Measurements from ENCODE around the gene EVA1C. TPM values are rescaled to one million over a fixed set of nuclear protein-coding genes. Genes with fewer than 3 reads are reported as not detected.

EVA1C gene
- total and polyA plus RNA-seq, 2 experiments from 2014 or later = 4.6 to 6.9 TPM

- no peaks in the 10 kb centered on the region for H3K27me3 ChIP-seq (ENCODE audit: insufficient read depth)
- ATAC-seq = no peak
- no peaks in the 10 kb centered on the region for H4K20me1 ChIP-seq (replicated peaks; ENCODE audit: insufficient read depth)
- no peak overlapping the region for H3K4me3 ChIP-seq
- peaks cover 5% of the 10 kb centered on the region; the same call in 1 of the 2 replicates for H3F3A ChIP-seq (replicated peaks; ENCODE audit: low read depth)
- no peaks in the 10 kb centered on the region; the same call in 1 of the 2 replicates for H3K9me2 ChIP-seq (ENCODE audit: insufficient read depth)
- Mint-ChIP-seq H3K4me1 (peaks cover 9% of the 10 kb centered on the region), H3K36me3 (ENCODE audit: low read depth) (peaks cover 15% of the 10 kb centered on the region), H3K9me3 (peaks cover 17% of the 10 kb centered on the region), H3K27me3 (ENCODE audit: insufficient read depth, low read depth, poor library complexity) (peaks cover 4% of the 10 kb centered on the region), H3K27ac (no peak overlapping the region), H3K4me3 (no peak overlapping the region)
- H2AFZ ChIP-seq = no peak overlapping the region
- TF ChIP-seq REST (IDR thresholded peaks at IDR 0.05; ENCODE audit: unreplicated experiment) = no peak
- no peaks in the 10 kb centered on the region for H3K79me2 ChIP-seq (replicated peaks; ENCODE audit: insufficient read depth)
- no peak overlapping the region for H3K27ac ChIP-seq (ENCODE audit: low read depth)
- H3K4me2 ChIP-seq = no peak overlapping the region
- peaks cover 4% of the 10 kb centered on the region for H3K4me1 ChIP-seq (ENCODE audit: insufficient read depth)
- H3K36me3 ChIP-seq (ENCODE audit: insufficient read depth) = no peaks in the 10 kb centered on the region; the same call in 1 of the 2 replicates
- no peak for DNase-seq (ENCODE audit: low spot score)
These were observed 121.1 kb downstream of the EVA1C start for GRCh38 chr21:32533611-32534010.

- no peaks in the 10 kb centered on the region; the same call in 1 of the 2 replicates for H3K9me2 ChIP-seq (ENCODE audit: insufficient read depth)
- H2AFZ ChIP-seq = no peak overlapping the region
- no peaks in the 10 kb centered on the region for H3K79me2 ChIP-seq (replicated peaks; ENCODE audit: insufficient read depth)
- no peak overlapping the region for H3K4me2 ChIP-seq
- H3K4me1 Mint-ChIP-seq = peaks cover 14% of the 10 kb centered on the region
- H4K20me1 ChIP-seq (replicated peaks; ENCODE audit: insufficient read depth) = no peaks in the 10 kb centered on the region
- no peak overlapping the region for H3K4me3 Mint-ChIP-seq
- H3K36me3 Mint-ChIP-seq (ENCODE audit: low read depth) = peaks cover 15% of the 10 kb centered on the region
- DNase-seq (ENCODE audit: low spot score) (no peak), ATAC-seq (no peak)
- H3K36me3 ChIP-seq (ENCODE audit: insufficient read depth) = no peaks in the 10 kb centered on the region; the same call in 1 of the 2 replicates
- no peaks in the 10 kb centered on the region for H3K27me3 ChIP-seq (ENCODE audit: insufficient read depth)
- H3K4me1 ChIP-seq (ENCODE audit: insufficient read depth) = peaks cover 9% of the 10 kb centered on the region
- H3K27ac Mint-ChIP-seq = no peak overlapping the region
- H3K4me3 ChIP-seq = no peak overlapping the region
- peaks cover 16% of the 10 kb centered on the region for H3K9me3 Mint-ChIP-seq
- H3K27me3 Mint-ChIP-seq (ENCODE audit: insufficient read depth, low read depth, poor library complexity) = peaks cover 4% of the 10 kb centered on the region
- H3F3A ChIP-seq (replicated peaks; ENCODE audit: low read depth) = peaks cover 5% of the 10 kb centered on the region; the same call in 1 of the 2 replicates
- H3K27ac ChIP-seq (ENCODE audit: low read depth) = no peak overlapping the region
- TF ChIP-seq ETS1 (IDR thresholded peaks at IDR 0.05) (no peak), STAT1 (IDR thresholded peaks at IDR 0.05; ENCODE audit: unreplicated experiment) (no peak), EZH2phosphoT487 (IDR thresholded peaks at IDR 0.05; ENCODE audit: unreplicated experiment) (no peak), CTCF (conservative IDR thresholded peaks at IDR 0.05; ENCODE audit: low read depth in 2 of 2) (no peak), ZNF114 (CRISPR knock-in tag; IDR thresholded peaks at IDR 0.05) (no peak), NANOG (IDR thresholded peaks at IDR 0.05; ENCODE audit: borderline replicate concordance) (no peak), ZNF462 (CRISPR knock-in tag; IDR thresholded peaks at IDR 0.05) (no peak), JUNB (IDR thresholded peaks at IDR 0.05; ENCODE audit: unreplicated experiment) (no peak)
These were observed 121.6 kb downstream of the EVA1C start for GRCh38 chr21:32534113-32534512.
